GM23248 (cell line): ENCODE results near the gene LRCOL1.

Experiments
- EZH2 ChIP-seq: fragments of 200-600 bp; sonication (generic); IDR thresholded peaks from 2 replicates; pipeline ENCODE4 v1.6.1; 2018; ENCODE audit warnings: antibody characterized with exemption, mild to moderate bottlenecking; ENCODE audit not compliant: insufficient read depth, poor library complexity, severe bottlenecking
- EZH2phosphoT487 ChIP-seq: fragments of 200-600 bp; sonication (generic); IDR thresholded peaks from 2 replicates; pipeline ENCODE4 v1.6.1; 2018; ENCODE audit warnings: antibody characterized with exemption, moderate library complexity, mild to moderate bottlenecking, low read depth; ENCODE audit not compliant: insufficient read depth

DNA sequence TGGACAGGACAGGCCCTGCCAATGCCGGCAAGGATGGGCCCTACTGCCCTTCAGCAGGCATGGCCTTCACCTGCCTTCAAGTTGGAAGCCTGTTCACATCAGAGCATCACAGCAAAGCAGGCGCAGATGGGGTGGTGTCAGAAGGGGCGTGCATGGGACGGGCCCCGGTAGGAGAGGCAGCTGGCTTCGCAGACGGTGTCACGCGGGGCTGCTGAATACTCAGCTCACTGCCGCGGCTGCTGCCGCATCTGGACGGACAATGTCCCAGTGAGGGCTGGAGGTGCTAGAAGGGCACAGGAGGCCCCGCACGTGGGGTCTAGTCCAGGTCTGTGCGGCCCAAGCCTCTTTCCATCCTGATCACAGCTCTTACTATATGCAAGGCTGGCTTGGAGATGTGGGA is 42.1 kb downstream of the LRCOL1 start:
- TF ChIP-seq EZH2 = no peak
- TF ChIP-seq EZH2phosphoT487 = no peak
